Endothelial cell (in vitro differentiated cells): ENCODE results near the gene SSH2. TPM values are rescaled to one million over a fixed set of nuclear protein-coding genes. Genes with fewer than 3 reads are reported as not detected.
A peak's percentile ranks its signal among the peaks of the same experiment; 100 is the strongest.

Experiments
- DNase-seq: peaks from one replicate; pipeline ENCODE4 v3.0.0; 2021; ENCODE audit warnings: low spot score
- H3K27ac Mint-ChIP-seq: one replicate; pipeline ENCODE4 v1.8.0; 2021; ENCODE audit warnings: mixed read lengths, inconsistent platforms; ENCODE audit not compliant: unreplicated experiment
- H3K27me3 Mint-ChIP-seq: one replicate; pipeline ENCODE4 v1.8.0; 2021; ENCODE audit warnings: mild to moderate bottlenecking, moderate library complexity, mixed read lengths, inconsistent platforms; ENCODE audit not compliant: unreplicated experiment
- H3K36me3 Mint-ChIP-seq: one replicate; pipeline ENCODE4 v1.8.0; 2021; ENCODE audit warnings: mild to moderate bottlenecking, low read depth, mixed read lengths, inconsistent platforms; ENCODE audit not compliant: unreplicated experiment
- H3K4me1 Mint-ChIP-seq: one replicate; pipeline ENCODE4 v1.8.0; 2021; ENCODE audit warnings: mild to moderate bottlenecking, mixed read lengths, inconsistent platforms; ENCODE audit not compliant: unreplicated experiment
- H3K4me3 Mint-ChIP-seq: one replicate; pipeline ENCODE4 v1.8.0; 2021; ENCODE audit warnings: mild to moderate bottlenecking, mixed read lengths, inconsistent platforms; ENCODE audit not compliant: unreplicated experiment
- H3K9me3 Mint-ChIP-seq: one replicate; pipeline ENCODE4 v1.8.0; 2021; ENCODE audit warnings: mixed read lengths, inconsistent platforms; ENCODE audit not compliant: unreplicated experiment
- CTCF ChIP-seq: fragments of 200-600 bp; sonication (generic); IDR thresholded peaks from one replicate; pipeline ENCODE4 v1.5.0; 2021; ENCODE audit warnings: antibody characterized with exemption; ENCODE audit not compliant: unreplicated experiment
- long read RNA-seq: library from polyadenylated mRNA; unstranded; transcript quantifications from one replicate; pipeline ENCODE4 v2.0.0, GENCODE V29; 2020; ENCODE audit not compliant: unreplicated experiment
- total RNA-seq: library from RNA; stranded (reverse); fragmentation: NEBNext Ultra II Directional; extraction: Animal tissue kit (Norgen Biotek cat#: 25700); gene quantifications from one replicate; pipeline ENCODE4 v1.2.1, GENCODE V29; 2021; ENCODE audit not compliant: unreplicated experiment

Gene SSH2
- total RNA-seq = 81.2 TPM
- long read RNA-seq, partial matches to known transcripts = 0 of 7 reads
- long read RNA-seq, other reads (novel, unspliced or antisense) = 3 of 7 reads

- Mint-ChIP-seq H3K27me3 (peaks cover 4% of the 10 kb centered on the region), H3K27ac (peak within 1 kb of the TSS; percentile 96), H3K9me3 (no peaks in the 10 kb centered on the region), H3K36me3 (peaks cover 9% of the 10 kb centered on the region), H3K4me3 (no peak within 1 kb of the TSS), H3K4me1 (peaks cover 25% of the 10 kb centered on the region)
- DNase-seq = peak; percentile 89
- no peak for TF ChIP-seq CTCF
Observed at GRCh38 chr17:29929533-29930408, at the start of gene SSH2. SSH2 (minus strand) TSS chr17:29930228; CDS start chr17:29930000, 228 bp downstream.

- no peak for TF ChIP-seq CTCF
- H3K4me3 Mint-ChIP-seq = no peak overlapping the region
- no peaks in the 10 kb centered on the region for H3K4me1 Mint-ChIP-seq
- H3K36me3 Mint-ChIP-seq = no peaks in the 10 kb centered on the region
- H3K9me3 Mint-ChIP-seq = no peaks in the 10 kb centered on the region
- peaks cover 1% of the 10 kb centered on the region for H3K27me3 Mint-ChIP-seq
- no peak overlapping the region for H3K27ac Mint-ChIP-seq
- DNase-seq = no peak
Observed at GRCh38 chr17:29977836-29978235, 47.8 kb upstream of the SSH2 start.

GRCh38 chr17:29973005-29973404 is 43.0 kb upstream of the SSH2 start:
- Mint-ChIP-seq H3K4me3 (no peak overlapping the region), H3K36me3 (no peaks in the 10 kb centered on the region), H3K9me3 (no peaks in the 10 kb centered on the region), H3K27me3 (no peaks in the 10 kb centered on the region), H3K27ac (no peak overlapping the region), H3K4me1 (no peaks in the 10 kb centered on the region)
- no peak for TF ChIP-seq CTCF
- DNase-seq = no peak

- Mint-ChIP-seq H3K36me3 (no peaks in the 10 kb centered on the region), H3K9me3 (no peaks in the 10 kb centered on the region), H3K27me3 (no peaks in the 10 kb centered on the region), H3K4me1 (no peaks in the 10 kb centered on the region), H3K4me3 (no peak overlapping the region), H3K27ac (no peak overlapping the region)
- no peak for TF ChIP-seq CTCF
- no peak for DNase-seq
Observed at GRCh38 chr17:29972277-29972676, 42.2 kb upstream of the SSH2 start.

GRCh38 chr17:29968271-29968670 is 38.2 kb upstream of the SSH2 start:
- Mint-ChIP-seq H3K4me3 (no peak overlapping the region), H3K4me1 (no peaks in the 10 kb centered on the region), H3K9me3 (no peaks in the 10 kb centered on the region), H3K27me3 (no peaks in the 10 kb centered on the region), H3K27ac (no peak overlapping the region), H3K36me3 (no peaks in the 10 kb centered on the region)
- TF ChIP-seq CTCF = no peak
- no peak for DNase-seq
